GM23338 (cell line): ENCODE results near the gene ITPRIPL1.

Source experiments
- CREB1 ChIP-seq: fragments of 250-450 bp; sonication (Bioruptor Pico); IDR thresholded peaks from 2 replicates; pipeline ENCODE4 v1.5.0; 2020; ENCODE audit warnings: low read depth, mild to moderate bottlenecking, moderate library complexity
- EZH2 ChIP-seq: fragments of 200-600 bp; sonication (generic); IDR thresholded peaks from one replicate; pipeline ENCODE4 v1.8.0; 2017; ENCODE audit warnings: antibody characterized with exemption, mild to moderate bottlenecking, low read depth; ENCODE audit not compliant: unreplicated experiment
- EZH2phosphoT487 ChIP-seq: fragments of 200-600 bp; sonication (generic); IDR thresholded peaks from one replicate; pipeline ENCODE4 v1.8.1; 2018; ENCODE audit warnings: antibody characterized with exemption; ENCODE audit not compliant: unreplicated experiment
- JUNB ChIP-seq: IDR thresholded peaks from one replicate; pipeline ENCODE4 v1.6.1; 2016; ENCODE audit warnings: antibody characterized with exemption; ENCODE audit not compliant: unreplicated experiment
- NANOG ChIP-seq: IDR thresholded peaks from 2 replicates; pipeline ENCODE4 v1.6.1; 2016; ENCODE audit warnings: antibody characterized with exemption, borderline replicate concordance
- POLR2AphosphoS5 ChIP-seq: IDR thresholded peaks from 2 replicates; pipeline ENCODE4 v1.6.1; 2016; ENCODE audit warnings: antibody characterized with exemption, low read depth
- ZNF331 ChIP-seq: fragments of 250-450 bp; sonication (Bioruptor Pico); IDR thresholded peaks from 2 replicates; pipeline ENCODE4 v1.5.0; 2020; ENCODE audit warnings: low read depth, mild to moderate bottlenecking, moderate library complexity
- TF ChIP-seq, protein P1 (sequence below), 2 experiments: fragments of 200-600 bp in 1 of 2; sonication (generic) in 1 of 2; conservative IDR thresholded peaks; 2 replicates each; pipeline versions ENCODE4 v1.5.1 to v1.6.1; 2016 to 2017; ENCODE audit warnings: antibody characterized with exemption in 2 of 2, low read depth in 2 of 2, mild to moderate bottlenecking in 2 of 2, moderate library complexity in 1 of 2
- TF ChIP-seq, protein P2 (sequence below): IDR thresholded peaks from one replicate; pipeline ENCODE4 v1.6.1; 2018; ENCODE audit warnings: antibody characterized with exemption; ENCODE audit not compliant: unreplicated experiment
- TF ChIP-seq, protein P3 (sequence below): IDR thresholded peaks from 2 replicates; pipeline ENCODE4 v1.6.1; 2016; ENCODE audit warnings: antibody characterized with exemption

DNA sequence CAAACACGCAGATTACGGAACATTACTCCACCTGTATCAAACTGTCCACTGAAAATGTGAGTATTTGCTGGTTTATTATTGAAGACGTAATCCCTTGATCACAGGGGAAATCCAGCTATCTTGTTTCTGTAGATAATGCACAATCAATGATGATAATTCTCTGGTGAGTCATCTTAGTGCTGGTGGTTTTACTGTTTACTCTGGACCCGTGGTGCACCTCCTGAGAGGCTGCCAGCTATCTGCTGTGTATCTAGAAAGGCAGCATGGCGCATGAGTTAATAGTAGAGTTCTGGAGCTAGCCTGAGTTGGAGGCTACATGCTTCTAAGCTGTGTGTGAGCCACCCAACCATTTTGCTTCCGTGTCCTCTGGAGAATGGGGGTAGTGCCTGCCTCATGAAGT, 17.0 kb downstream of the ITPRIPL1 start:
- TF ChIP-seq, protein P1, sequence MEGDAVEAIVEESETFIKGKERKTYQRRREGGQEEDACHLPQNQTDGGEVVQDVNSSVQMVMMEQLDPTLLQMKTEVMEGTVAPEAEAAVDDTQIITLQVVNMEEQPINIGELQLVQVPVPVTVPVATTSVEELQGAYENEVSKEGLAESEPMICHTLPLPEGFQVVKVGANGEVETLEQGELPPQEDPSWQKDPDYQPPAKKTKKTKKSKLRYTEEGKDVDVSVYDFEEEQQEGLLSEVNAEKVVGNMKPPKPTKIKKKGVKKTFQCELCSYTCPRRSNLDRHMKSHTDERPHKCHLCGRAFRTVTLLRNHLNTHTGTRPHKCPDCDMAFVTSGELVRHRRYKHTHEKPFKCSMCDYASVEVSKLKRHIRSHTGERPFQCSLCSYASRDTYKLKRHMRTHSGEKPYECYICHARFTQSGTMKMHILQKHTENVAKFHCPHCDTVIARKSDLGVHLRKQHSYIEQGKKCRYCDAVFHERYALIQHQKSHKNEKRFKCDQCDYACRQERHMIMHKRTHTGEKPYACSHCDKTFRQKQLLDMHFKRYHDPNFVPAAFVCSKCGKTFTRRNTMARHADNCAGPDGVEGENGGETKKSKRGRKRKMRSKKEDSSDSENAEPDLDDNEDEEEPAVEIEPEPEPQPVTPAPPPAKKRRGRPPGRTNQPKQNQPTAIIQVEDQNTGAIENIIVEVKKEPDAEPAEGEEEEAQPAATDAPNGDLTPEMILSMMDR (conservative IDR thresholded peaks at IDR 0.05; ENCODE audit: low read depth in 2 of 2): no peak
- TF ChIP-seq POLR2AphosphoS5 (no peak), JUNB (no peak), EZH2phosphoT487 (no peak), NANOG (no peak), CREB1 (CRISPR knock-in tag) (no peak), EZH2 (no peak), ZNF331 (CRISPR knock-in tag) (no peak)
- TF ChIP-seq, protein P2, sequence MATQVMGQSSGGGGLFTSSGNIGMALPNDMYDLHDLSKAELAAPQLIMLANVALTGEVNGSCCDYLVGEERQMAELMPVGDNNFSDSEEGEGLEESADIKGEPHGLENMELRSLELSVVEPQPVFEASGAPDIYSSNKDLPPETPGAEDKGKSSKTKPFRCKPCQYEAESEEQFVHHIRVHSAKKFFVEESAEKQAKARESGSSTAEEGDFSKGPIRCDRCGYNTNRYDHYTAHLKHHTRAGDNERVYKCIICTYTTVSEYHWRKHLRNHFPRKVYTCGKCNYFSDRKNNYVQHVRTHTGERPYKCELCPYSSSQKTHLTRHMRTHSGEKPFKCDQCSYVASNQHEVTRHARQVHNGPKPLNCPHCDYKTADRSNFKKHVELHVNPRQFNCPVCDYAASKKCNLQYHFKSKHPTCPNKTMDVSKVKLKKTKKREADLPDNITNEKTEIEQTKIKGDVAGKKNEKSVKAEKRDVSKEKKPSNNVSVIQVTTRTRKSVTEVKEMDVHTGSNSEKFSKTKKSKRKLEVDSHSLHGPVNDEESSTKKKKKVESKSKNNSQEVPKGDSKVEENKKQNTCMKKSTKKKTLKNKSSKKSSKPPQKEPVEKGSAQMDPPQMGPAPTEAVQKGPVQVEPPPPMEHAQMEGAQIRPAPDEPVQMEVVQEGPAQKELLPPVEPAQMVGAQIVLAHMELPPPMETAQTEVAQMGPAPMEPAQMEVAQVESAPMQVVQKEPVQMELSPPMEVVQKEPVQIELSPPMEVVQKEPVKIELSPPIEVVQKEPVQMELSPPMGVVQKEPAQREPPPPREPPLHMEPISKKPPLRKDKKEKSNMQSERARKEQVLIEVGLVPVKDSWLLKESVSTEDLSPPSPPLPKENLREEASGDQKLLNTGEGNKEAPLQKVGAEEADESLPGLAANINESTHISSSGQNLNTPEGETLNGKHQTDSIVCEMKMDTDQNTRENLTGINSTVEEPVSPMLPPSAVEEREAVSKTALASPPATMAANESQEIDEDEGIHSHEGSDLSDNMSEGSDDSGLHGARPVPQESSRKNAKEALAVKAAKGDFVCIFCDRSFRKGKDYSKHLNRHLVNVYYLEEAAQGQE: no peak
- TF ChIP-seq, protein P3, sequence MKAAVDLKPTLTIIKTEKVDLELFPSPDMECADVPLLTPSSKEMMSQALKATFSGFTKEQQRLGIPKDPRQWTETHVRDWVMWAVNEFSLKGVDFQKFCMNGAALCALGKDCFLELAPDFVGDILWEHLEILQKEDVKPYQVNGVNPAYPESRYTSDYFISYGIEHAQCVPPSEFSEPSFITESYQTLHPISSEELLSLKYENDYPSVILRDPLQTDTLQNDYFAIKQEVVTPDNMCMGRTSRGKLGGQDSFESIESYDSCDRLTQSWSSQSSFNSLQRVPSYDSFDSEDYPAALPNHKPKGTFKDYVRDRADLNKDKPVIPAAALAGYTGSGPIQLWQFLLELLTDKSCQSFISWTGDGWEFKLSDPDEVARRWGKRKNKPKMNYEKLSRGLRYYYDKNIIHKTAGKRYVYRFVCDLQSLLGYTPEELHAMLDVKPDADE: no peak
